Measurements from ENCODE around the gene MARCHF3.

Gene MARCHF3

GRCh38 chr5:126849101-126849678 lies 181.2 kb downstream of the MARCHF3 start:
- Histone ChIP-seq H2AFZ (ENCODE audit: low read length) (no peak overlapping the region), H3F3A (ENCODE audit: low read depth) (no peaks in the 10 kb centered on the region), H3K79me2 (ENCODE audit: insufficient read depth, low read length) (no peaks in the 10 kb centered on the region), H3K4me2 (ENCODE audit: low read depth, low read length, poor library complexity, severe bottlenecking) (no peak overlapping the region), H3K27me3 (ENCODE audit: insufficient read depth, low read length, poor library complexity, severe bottlenecking) (no peaks in the 10 kb centered on the region), H3K4me3 (ENCODE audit: low read length, poor library complexity, severe bottlenecking) (no peak overlapping the region), H3K36me3 (ENCODE audit: insufficient read depth, low read length) (no peaks in the 10 kb centered on the region), H3K4me1 (ENCODE audit: insufficient read depth, low read length, poor library complexity, severe bottlenecking) (no peaks in the 10 kb centered on the region), H3K9me3 (ENCODE audit: insufficient read depth, low read depth, low read length) (no peaks in the 10 kb centered on the region), H4K20me1 (ENCODE audit: insufficient read depth, low read length, poor library complexity, severe bottlenecking) (no peaks in the 10 kb centered on the region), H3K9ac (ENCODE audit: low read depth, low read length, poor library complexity, severe bottlenecking) (no peak overlapping the region), H3K9me2 (replicated peaks; ENCODE audit: low read depth, low read length) (no peaks in the 10 kb centered on the region)
- TF ChIP-seq EZH2phosphoT487 (IDR thresholded peaks at IDR 0.05; ENCODE audit: borderline replicate concordance) (no peak), CTCF (conservative IDR thresholded peaks at IDR 0.05; ENCODE audit: low read length) (no peak)

DNA sequence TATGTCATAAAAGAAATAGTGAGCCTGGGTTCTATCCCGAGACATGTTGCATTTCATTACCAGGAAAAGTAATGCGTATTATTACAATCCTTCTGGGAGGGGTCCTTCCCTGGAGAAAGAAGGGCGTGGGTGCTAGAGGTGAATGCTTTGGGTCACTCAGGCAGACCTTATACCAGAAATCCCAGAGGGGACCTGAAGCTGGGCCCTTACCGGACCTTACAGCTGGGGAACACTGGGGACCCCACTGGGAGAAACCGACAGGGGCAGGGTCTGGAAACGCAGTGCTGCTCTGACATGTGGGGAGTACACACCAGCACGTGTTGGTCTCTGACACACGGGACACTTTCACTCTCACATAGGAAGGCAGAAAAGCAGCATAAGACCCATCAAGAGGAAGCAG lies 182.1 kb downstream of the MARCHF3 start:
- Histone ChIP-seq H3K27me3 (ENCODE audit: insufficient read depth, low read length, poor library complexity, severe bottlenecking) (no peaks in the 10 kb centered on the region), H3K4me1 (ENCODE audit: insufficient read depth, low read length, poor library complexity, severe bottlenecking) (no peaks in the 10 kb centered on the region), H4K20me1 (ENCODE audit: insufficient read depth, low read length, poor library complexity, severe bottlenecking) (no peaks in the 10 kb centered on the region), H3K4me2 (ENCODE audit: low read depth, low read length, poor library complexity, severe bottlenecking) (no peak overlapping the region), H3F3A (ENCODE audit: low read depth) (no peaks in the 10 kb centered on the region), H3K9ac (ENCODE audit: low read depth, low read length, poor library complexity, severe bottlenecking) (no peak overlapping the region), H3K36me3 (ENCODE audit: insufficient read depth, low read length) (no peaks in the 10 kb centered on the region), H2AFZ (ENCODE audit: low read length) (no peak overlapping the region), H3K79me2 (ENCODE audit: insufficient read depth, low read length) (no peaks in the 10 kb centered on the region), H3K9me3 (ENCODE audit: insufficient read depth, low read depth, low read length) (no peaks in the 10 kb centered on the region), H3K9me2 (replicated peaks; ENCODE audit: low read depth, low read length) (no peaks in the 10 kb centered on the region), H3K4me3 (ENCODE audit: low read length, poor library complexity, severe bottlenecking) (no peak overlapping the region)
- TF ChIP-seq EZH2phosphoT487 (IDR thresholded peaks at IDR 0.05; ENCODE audit: borderline replicate concordance), result no peak
- TF ChIP-seq CTCF (conservative IDR thresholded peaks at IDR 0.05; ENCODE audit: low read length), result no peak

- Histone ChIP-seq H3K9ac (ENCODE audit: low read depth, low read length, poor library complexity, severe bottlenecking) (no peak overlapping the region), H3K9me3 (ENCODE audit: insufficient read depth, low read depth, low read length) (no peaks in the 10 kb centered on the region), H3K4me3 (ENCODE audit: low read length, poor library complexity, severe bottlenecking) (no peak overlapping the region), H3K4me2 (ENCODE audit: low read depth, low read length, poor library complexity, severe bottlenecking) (no peak overlapping the region), H4K20me1 (ENCODE audit: insufficient read depth, low read length, poor library complexity, severe bottlenecking) (no peaks in the 10 kb centered on the region), H3K79me2 (ENCODE audit: insufficient read depth, low read length) (no peaks in the 10 kb centered on the region), H2AFZ (ENCODE audit: low read length) (no peak overlapping the region), H3K36me3 (ENCODE audit: insufficient read depth, low read length) (no peaks in the 10 kb centered on the region), H3K9me2 (replicated peaks; ENCODE audit: low read depth, low read length) (no peaks in the 10 kb centered on the region), H3K27me3 (ENCODE audit: insufficient read depth, low read length, poor library complexity, severe bottlenecking) (no peaks in the 10 kb centered on the region), H3F3A (ENCODE audit: low read depth) (no peaks in the 10 kb centered on the region), H3K4me1 (ENCODE audit: insufficient read depth, low read length, poor library complexity, severe bottlenecking) (no peaks in the 10 kb centered on the region)
- TF ChIP-seq EZH2phosphoT487 (IDR thresholded peaks at IDR 0.05; ENCODE audit: borderline replicate concordance) (no peak), CTCF (conservative IDR thresholded peaks at IDR 0.05; ENCODE audit: low read length) (no peak)
These were observed 182.5 kb downstream of the MARCHF3 start for GRCh38 chr5:126847826-126848251.

Data from Loucy (cell line).